HepG2 (cell line): ENCODE data around the gene SPRY1.

Experiments
- CTCF ChIP-seq: sonication (generic); formaldehyde crosslinking; IDR thresholded peaks from 2 replicates; pipeline ENCODE4 v1.5.0; 2020; ENCODE audit warnings: mild to moderate bottlenecking, missing genetic modification reagents, moderate library complexity
- ESRRA ChIP-seq: sonication (generic); formaldehyde crosslinking; IDR thresholded peaks from 2 replicates; pipeline ENCODE4 v1.5.1; 2020; ENCODE audit warnings: mild to moderate bottlenecking, low read depth, missing genetic modification reagents
- NFIC ChIP-seq: IDR thresholded peaks from 2 replicates; pipeline ENCODE4 v1.6.1; 2012; ENCODE audit warnings: mild to moderate bottlenecking, low read length, inconsistent platforms
- PHF5A ChIP-seq: IDR thresholded peaks from one replicate; pipeline ENCODE4 v1.6.1; 2018; ENCODE audit warnings: low read depth, missing genetic modification reagents; ENCODE audit not compliant: unreplicated experiment
- RAD51 ChIP-seq: fragments of 450-650 bp; IDR thresholded peaks from 2 replicates; pipeline ENCODE4 v1.6.1; 2016; ENCODE audit warnings: borderline replicate concordance

GRCh38 chr4:123348946-123349345 lies 47.6 kb upstream of the SPRY1 start:
- TF ChIP-seq PHF5A (CRISPR knock-in tag) (no peak), ESRRA (CRISPR knock-in tag) (no peak), CTCF (no peak), NFIC (no peak), RAD51 (no peak)
